Measurements from ENCODE around the gene PITPNB. TPM values are rescaled to one million over a fixed set of nuclear protein-coding genes. Genes with fewer than 3 reads are reported as not detected.

PITPNB gene
- total and polyA plus RNA-seq, 2 of the 13 experiments (the other 11 are each of a cell fraction or from before 2014, with no cell fraction given), result 17.0 to 30.1 TPM

- peak; percentile 77 for ATAC-seq
- no TSS peak for BruUV-seq (replicated peaks)
- H3K9ac ChIP-seq (ENCODE audit: insufficient read depth, low read depth, low read length), result no peak overlapping the region
- H3K79me2 ChIP-seq (ENCODE audit: insufficient read depth, low read length), result peaks cover 21% of the 10 kb centered on the region
- ChIA-PET CTCF (ENCODE audit: low intra/inter-chr PET ratio, low total read pairs) (interaction anchor here (1.4 to 2.9 kb wide), 3 partner anchors 57 to 1124 kb away, joined by 4 to 27 read pairs (median 8); no protein-coding TSS in a partner anchor), POLR2A (interaction anchor here (1.1 kb wide), 1 partner anchor 39 kb away, joined by 4 read pairs; the partner anchor contains the start of gene PITPNB)
- DNase-seq (ENCODE audit: low spot score), result peak; percentile 56
- WGBS (ENCODE audit: low lambda C conversion rate), result 38% methylated on average over 6 of the region's 6 CpGs
- H3K4me1 ChIP-seq (ENCODE audit: insufficient read depth, low read length), result peaks cover 40% of the 10 kb centered on the region
- no peaks in the 10 kb centered on the region for H3K9me3 ChIP-seq (ENCODE audit: low read length)
- H3K36me3 ChIP-seq (replicated peaks in 1 of 2; ENCODE audit: control insufficient read depth in 1 of 2, insufficient read depth in 2 of 2, low read length in 2 of 2), result peaks cover 3 to 30% of the 10 kb centered on the region in 2 experiments; a peak in 4 of 5 replicates
- no peak overlapping the region for H3K4me2 ChIP-seq (ENCODE audit: low read depth, low read length)
- no peak overlapping the region for H3K27ac ChIP-seq (ENCODE audit: extremely low read length, insufficient read depth, low read length)
- no peak overlapping the region for H3K4me3 ChIP-seq (replicated peaks in 1 of 3; ENCODE audit: insufficient read depth in 1 of 3, low read depth in 2 of 3, low read length in 3 of 3)
- H2AFZ ChIP-seq (ENCODE audit: low read length), result no peak overlapping the region
- H3K27me3 ChIP-seq (ENCODE audit: control insufficient read depth in 1 of 2, insufficient read depth in 2 of 2, low read length in 2 of 2), result no peaks in the 10 kb centered on the region
- FAIRE-seq, result peak; percentile 55
- intact Hi-C loops (cut with micrococcal nuclease; ENCODE audit: unreplicated experiment) (loop anchor here (1.0 kb wide), 2 partner anchors 56 to 128 kb away; no protein-coding TSS in a partner anchor), in situ Hi-C loops (cut with HindIII; ENCODE audit: extremely low pct_ligation_motif_present, low pct_unique_long_range_greater_than_20kb) (no loop called here)
- H4K20me1 ChIP-seq (ENCODE audit: insufficient read depth, low read length), result no peaks in the 10 kb centered on the region; the same call in 1 of the 2 replicates
- TF ChIP-seq ETV5 (CRISPR knock-in tag; IDR thresholded peaks at IDR 0.05; ENCODE audit: borderline replicate concordance), result no peak
- no peak for TF ChIP-seq ZFP90 (CRISPR knock-in tag; IDR thresholded peaks at IDR 0.05; ENCODE audit: borderline replicate concordance)
- TF ChIP-seq MAFG (CRISPR knock-in tag; IDR thresholded peaks at IDR 0.05), result no peak
- TF ChIP-seq ZNF607 (CRISPR knock-in tag; IDR thresholded peaks at IDR 0.05; ENCODE audit: borderline replicate concordance), result no peak
- TF ChIP-seq SNAI1 (CRISPR knock-in tag; IDR thresholded peaks at IDR 0.05; ENCODE audit: borderline replicate concordance), result no peak
- no peak for TF ChIP-seq NCOA2 (CRISPR knock-in tag; IDR thresholded peaks at IDR 0.05)
- 0 out of 2 replicates have a peak, but pooled peaks have one; percentile 16 for TF ChIP-seq ZNF331 (CRISPR knock-in tag; IDR thresholded peaks at IDR 0.05)
- 0 out of 2 replicates have a peak, but pooled peaks have one; percentile 54 for TF ChIP-seq CC2D1A (CRISPR knock-in tag; IDR thresholded peaks at IDR 0.05)
- TF ChIP-seq FOXA3 (CRISPR knock-in tag; IDR thresholded peaks at IDR 0.05), result peak; percentile 23; the same call in 1 of the 2 replicates
- TF ChIP-seq CENPX (CRISPR knock-in tag; IDR thresholded peaks at IDR 0.05), result no peak
- no peak for TF ChIP-seq ARID4A (CRISPR knock-in tag; IDR thresholded peaks at IDR 0.05; ENCODE audit: borderline replicate concordance)
- TF ChIP-seq ZNF574 (CRISPR knock-in tag; IDR thresholded peaks at IDR 0.05), result no peak
- TF ChIP-seq ZNF879 (CRISPR knock-in tag; IDR thresholded peaks at IDR 0.05), result no peak
- TF ChIP-seq SMC3 (IDR thresholded peaks at IDR 0.05; ENCODE audit: low read length), result peak; percentile 68
- TF ChIP-seq ZNF446 (CRISPR knock-in tag; IDR thresholded peaks at IDR 0.05), result no peak
- no peak for TF ChIP-seq RARG (CRISPR knock-in tag; IDR thresholded peaks at IDR 0.05; ENCODE audit: low read depth)
- no peak for TF ChIP-seq YEATS4 (CRISPR knock-in tag; IDR thresholded peaks at IDR 0.05; ENCODE audit: borderline replicate concordance)
- TF ChIP-seq FOXC1 (CRISPR knock-in tag; IDR thresholded peaks at IDR 0.05; ENCODE audit: borderline replicate concordance), result no peak
- no peak for TF ChIP-seq FOXJ3 (CRISPR knock-in tag; IDR thresholded peaks at IDR 0.05; ENCODE audit: borderline replicate concordance)
These were observed 38.2 kb downstream of the PITPNB start for GRCh38 chr22:27880778-27881394.
